K562 (cell line): ENCODE measurements around the gene FLRT1. TPM values are rescaled to one million over a fixed set of nuclear protein-coding genes. Genes with fewer than 3 reads are reported as not detected.

Experiments
- ATAC-seq: fragments of 200-7000 bp; cut with Tn5 transposase; 3 replicates; pipeline ENCODE4 v1.9.1; 2020; ENCODE audit warnings: moderate library complexity
- BruUV-seq: library from RNA; stranded (reverse); fragments of 400-500 nt; replicated peaks from 2 replicates; lab custom pipeline; 2021; lab: Mats Ljungman, UMichigan
- CTCF ChIA-PET: fragments of 300-600 bp; formaldehyde crosslinking; extraction: SDS; loops from one replicate; lab custom pipeline; 2021; ENCODE audit warnings: low intra/inter-chr PET ratio; lab: Yijun Ruan, JAX
- POLR2A ChIA-PET: fragments of 300-600, 350-650 bp; sonication (Branson Sonifier 250); formaldehyde crosslinking; extraction: SDS; loops from one replicate; lab custom pipeline; 2021; ENCODE audit warnings: antibody characterized with exemption, inconsistent platforms; lab: Yijun Ruan, JAX
- DNase-seq, 4 experiments: peaks; one replicate each; pipeline versions ENCODE4 v3.0.0 to v3.0.0-alpha.2; 2011 to 2018; ENCODE audit warnings: low spot score in 3 of 4, mixed read lengths in 3 of 4; ENCODE audit errors: extremely low read depth in 1 of 4
- FAIRE-seq: peaks from 2 replicates; lab custom pipeline; 2011; peaks lifted over from hg19 to GRCh38; lab: Jason Lieb, UNC
- H2AFZ ChIP-seq: 2 replicates; pipeline ENCODE4 v1.6.0; 2011; ENCODE audit warnings: low read depth, low read length, control low read depth, inconsistent platforms
- H3K27ac ChIP-seq: fragments of 200-600 bp; 3 replicates; pipeline ENCODE4 v1.8.0; 2011; ENCODE audit warnings: low read depth, mild to moderate bottlenecking, control low read depth, inconsistent platforms, low read length, moderate library complexity, mixed read lengths; ENCODE audit errors: extremely low read depth
- H3K27me3 ChIP-seq, 2 experiments: fragments of 300-600 bp in 1 of 2; 2 replicates in 1 of 2; 3 replicates in 1 of 2; pipeline versions ENCODE4 v1.6.0 to v1.8.0; 2011; ENCODE audit warnings: inconsistent platforms in 2 of 2, low read length in 2 of 2, mild to moderate bottlenecking in 1 of 2, mixed read lengths in 1 of 2, moderate library complexity in 1 of 2; ENCODE audit not compliant: control insufficient read depth in 2 of 2, insufficient read depth in 2 of 2
- H3K36me3 ChIP-seq: fragments of 300-600 bp; 3 replicates; pipeline ENCODE4 v1.8.0; 2011; ENCODE audit warnings: mild to moderate bottlenecking, low read length, inconsistent platforms; ENCODE audit not compliant: control insufficient read depth, insufficient read depth
- H3K4me1 ChIP-seq, 2 experiments: fragments of 200-600 bp in 1 of 2; replicated peaks in 1 of 2; 2 replicates in 1 of 2; 3 replicates in 1 of 2; pipeline versions ENCODE4 v1.5.1 to v1.8.0; 2011; ENCODE audit warnings: inconsistent platforms in 2 of 2, low read length in 2 of 2, mild to moderate bottlenecking in 1 of 2, mixed read lengths in 1 of 2, moderate library complexity in 1 of 2; ENCODE audit not compliant: control insufficient read depth in 2 of 2, insufficient read depth in 2 of 2
- H3K4me2 ChIP-seq: 2 replicates; pipeline ENCODE4 v1.6.1; 2011; ENCODE audit warnings: low read length, control low read depth, inconsistent platforms, mixed read lengths; ENCODE audit not compliant: insufficient read depth
- H3K4me3 ChIP-seq: fragments of 200-600 bp; sonication (generic), shearing (Covaris generic); 2 replicates; pipeline ENCODE4 v1.5.1; 2016; ENCODE audit warnings: control low read depth, inconsistent platforms
- H3K79me2 ChIP-seq: fragments of 200-600 bp; 3 replicates; pipeline ENCODE4 v1.8.0; 2011; ENCODE audit warnings: low read length, inconsistent platforms; ENCODE audit not compliant: control insufficient read depth, insufficient read depth
- H3K9ac ChIP-seq, 2 experiments: 2 replicates each; pipeline versions ENCODE4 v1.6.0 to v1.6.1; 2011; ENCODE audit warnings: low read depth in 2 of 2, low read length in 2 of 2, control low read depth in 1 of 2, inconsistent platforms in 1 of 2, mild to moderate bottlenecking in 1 of 2, mixed read lengths in 1 of 2; ENCODE audit not compliant: insufficient read depth in 1 of 2
- H3K9me1 ChIP-seq: one replicate; pipeline ENCODE4 v1.6.0; 2011; ENCODE audit warnings: inconsistent platforms, mild to moderate bottlenecking, low read length, moderate library complexity; ENCODE audit not compliant: control insufficient read depth, insufficient read depth
- H3K9me3 ChIP-seq: replicated peaks from 2 replicates; pipeline ENCODE4 v1.5.1; 2011; ENCODE audit warnings: low read depth, low read length, inconsistent platforms; ENCODE audit not compliant: control insufficient read depth, insufficient read depth
- H4K20me1 ChIP-seq: replicated peaks from 2 replicates; pipeline ENCODE4 v1.6.1; 2011; ENCODE audit warnings: low read length, inconsistent platforms, mixed read lengths; ENCODE audit not compliant: control insufficient read depth, insufficient read depth
- ELF4 ChIP-seq: fragments of 450-650 bp; formaldehyde crosslinking; IDR thresholded peaks from 2 replicates; pipeline ENCODE4 v1.4.0; 2022; ENCODE audit warnings: missing genetic modification characterization
- HNRNPL ChIP-seq: fragments of 200-400 bp; formaldehyde crosslinking; IDR thresholded peaks from 2 replicates; pipeline ENCODE4 v1.6.1; 2017; ENCODE audit warnings: low read depth, mild to moderate bottlenecking, low read length
- KAT2B ChIP-seq: IDR thresholded peaks from one replicate; pipeline ENCODE4 v1.6.1; 2012; ENCODE audit warnings: low read depth, mild to moderate bottlenecking, control low read depth, inconsistent platforms, low read length, moderate library complexity
- MYC ChIP-seq, 2 experiments: fragments of 250-450 bp in 1 of 2; sonication (Bioruptor Pico) in 1 of 2; IDR thresholded peaks; 2 replicates each; pipeline versions ENCODE4 v1.5.1 to v1.6.1; 2012 to 2021; ENCODE audit warnings: low read depth in 2 of 2, borderline replicate concordance in 1 of 2, improper control_type of control experiment in 1 of 2, low read length in 1 of 2, mild to moderate bottlenecking in 1 of 2, moderate library complexity in 1 of 2
- PCBP1 ChIP-seq: fragments of 200-400 bp; formaldehyde crosslinking; IDR thresholded peaks from 2 replicates; pipeline ENCODE4 v1.6.1; 2018; ENCODE audit warnings: mild to moderate bottlenecking, low read depth, low read length; ENCODE audit not compliant: poor library complexity, severe bottlenecking
- POLR2G ChIP-seq: fragments of 200-400 bp; formaldehyde crosslinking; IDR thresholded peaks from 2 replicates; pipeline ENCODE4 v1.6.1; 2017; ENCODE audit warnings: low read depth, mild to moderate bottlenecking, antibody characterized with exemption, low read length, moderate library complexity
- RBM25 ChIP-seq: fragments of 200-400 bp; formaldehyde crosslinking; IDR thresholded peaks from 2 replicates; pipeline ENCODE4 v1.6.1; 2018; ENCODE audit warnings: low read length, low read depth, moderate library complexity; ENCODE audit not compliant: severe bottlenecking
- ZBTB33 ChIP-seq: sonication (generic); formaldehyde crosslinking; IDR thresholded peaks from 2 replicates; pipeline ENCODE4 v1.8.1; 2023; ENCODE audit warnings: mild to moderate bottlenecking, missing genetic modification reagents
- ZNF174 ChIP-seq: fragments of 250-450 bp; sonication (Bioruptor Pico); IDR thresholded peaks from 2 replicates; pipeline ENCODE4 v1.4.0; 2020; ENCODE audit warnings: mild to moderate bottlenecking
- ZNF282 ChIP-seq: sonication (generic); formaldehyde crosslinking; IDR thresholded peaks from 2 replicates; pipeline ENCODE4 v1.8.1; 2023; ENCODE audit warnings: missing genetic modification reagents
- ZNF384 ChIP-seq: IDR thresholded peaks from 2 replicates; pipeline ENCODE4 v1.6.1; 2012; ENCODE audit warnings: low read depth, low read length, improper control_type of control experiment
- ZNF511 ChIP-seq: sonication (generic); formaldehyde crosslinking; IDR thresholded peaks from 2 replicates; pipeline ENCODE4 v1.8.0; 2022; ENCODE audit warnings: mild to moderate bottlenecking, missing genetic modification reagents
- WGBS: fragments of 100-300 bp; shearing (Covaris generic); methylation state at CpG from one replicate; pipeline ENCODE4 v1.1.6; 2016; ENCODE audit warnings: low coverage, mixed read lengths; ENCODE audit not compliant: insufficient coverage; ENCODE audit errors: missing lambda C conversion rate; 5-methylcytosine and 5-hydroxymethylcytosine counted together
- in situ Hi-C: fragments of 300-500 bp; cut with MboI; formaldehyde crosslinking; loops from 4 replicates; pipeline ENCODE4 v1.15.0; 2018; ENCODE audit warnings: inconsistent platforms, mixed read lengths
- intact Hi-C: fragments of 100-400 bp; cut with micrococcal nuclease; formaldehyde crosslinking; loops from 2 replicates; pipeline ENCODE4 v1.14.2; 2022
- polyA plus RNA-seq, 8 experiments: library from polyadenylated mRNA; depleted of rRNA in 4 of 8; stranded (reverse) in 5 of 8; unstranded in 3 of 8; fragments of >200 nt; fragmentation: Nextera tagmentation in 2 of 8; fragmentation: Illumina TruSeq in 1 of 8; extraction: Ambion mirVana in 2 of 8; extraction: Trizol in 1 of 8; gene quantifications; 2 replicates each; pipeline versions ENCODE4 v1.2.1 to v1.2.3, GENCODE V29; 2011 to 2014; ENCODE audit warnings: inconsistent platforms in 1 of 8, missing spikeins in 1 of 8
- total RNA-seq, 7 experiments: library from RNA; depleted of rRNA in 6 of 7; stranded (reverse); fragments of >200 nt in 6 of 7; fragmentation: Illumina TruSeq in 2 of 7; extraction: Trizol in 2 of 7; gene quantifications; 2 replicates each; pipeline versions ENCODE4 v1.2.1 to v1.2.3, GENCODE V29; 2011 to 2021; ENCODE audit warnings: low replicate concordance in 1 of 7

The FLRT1 gene
- total and polyA plus RNA-seq, 9 of the 15 experiments (the other 6 are each of a cell fraction or from before 2014, with no cell fraction given), result not detected

- intact Hi-C loops (loop anchor here (10.0 kb wide), 2 partner anchors 94 to 144 kb away; no protein-coding TSS in a partner anchor), in situ Hi-C loops (no loop called here)
- no peaks in the 10 kb centered on the region for H3K9me3 ChIP-seq
- POLR2A ChIA-PET, result interaction anchor here (1.2 to 2.8 kb wide), 2 partner anchors 10 to 16 kb away, joined by 4 to 12 read pairs; no protein-coding TSS in a partner anchor
- no peak overlapping the region for H3K4me2 ChIP-seq
- H3K4me3 ChIP-seq, result no peak overlapping the region
- WGBS, result 86% methylated on average over 30 of the region's 60 CpGs
- FAIRE-seq (no peak), ATAC-seq (no peak), DNase-seq (no peak)
- peaks cover 51% of the 10 kb centered on the region; the same call in 2 of the 3 replicates for H3K36me3 ChIP-seq
- H2AFZ ChIP-seq, result no peak overlapping the region
- no peak overlapping the region for H3K27ac ChIP-seq
- peaks cover 0 to 69% of the 10 kb centered on the region in 2 experiments; a peak in 2 of 5 replicates for H3K4me1 ChIP-seq
- CTCF ChIA-PET, result no interaction called here
- peaks cover 26% of the 10 kb centered on the region for H4K20me1 ChIP-seq
- H3K9ac ChIP-seq, result no peak overlapping the region
- BruUV-seq, result no TSS peak
- H3K79me2 ChIP-seq, result no peaks in the 10 kb centered on the region
- TF ChIP-seq ELF4, result no peak
- TF ChIP-seq HNRNPL, result peak; percentile 78; the same call in 1 of the 2 replicates
- TF ChIP-seq MYC (IDR thresholded peaks at IDR 0.05; ENCODE audit: low read depth, low read length), result no peak
- no peak for TF ChIP-seq MYC (CRISPR knock-in tag; IDR thresholded peaks at IDR 0.05; ENCODE audit: borderline replicate concordance, low read depth)
- TF ChIP-seq ZNF511, result no peak
- TF ChIP-seq ZNF174 (CRISPR knock-in tag), result no peak
- TF ChIP-seq ZBTB33 (CRISPR knock-in tag), result peak; percentile 98
- no peak for TF ChIP-seq ZNF384
- peak; percentile 76 for TF ChIP-seq PCBP1
- TF ChIP-seq POLR2G, result peak; percentile 63; the same call in 1 of the 2 replicates
- peak; percentile 96 for TF ChIP-seq RBM25
- TF ChIP-seq ZNF282 (CRISPR knock-in tag), result 0 out of 2 replicates have a peak, but pooled peaks have one; percentile 53
- no peak for TF ChIP-seq KAT2B
- no peaks in the 10 kb centered on the region for H3K9me1 ChIP-seq
- no peaks in the 10 kb centered on the region for H3K27me3 ChIP-seq
Measured at GRCh38 chr11:64000740-64001483, 34.8 kb upstream of the FLRT1 start.
